Measurements from ENCODE around the gene TBC1D5.

- TF ChIP-seq, protein P1, sequence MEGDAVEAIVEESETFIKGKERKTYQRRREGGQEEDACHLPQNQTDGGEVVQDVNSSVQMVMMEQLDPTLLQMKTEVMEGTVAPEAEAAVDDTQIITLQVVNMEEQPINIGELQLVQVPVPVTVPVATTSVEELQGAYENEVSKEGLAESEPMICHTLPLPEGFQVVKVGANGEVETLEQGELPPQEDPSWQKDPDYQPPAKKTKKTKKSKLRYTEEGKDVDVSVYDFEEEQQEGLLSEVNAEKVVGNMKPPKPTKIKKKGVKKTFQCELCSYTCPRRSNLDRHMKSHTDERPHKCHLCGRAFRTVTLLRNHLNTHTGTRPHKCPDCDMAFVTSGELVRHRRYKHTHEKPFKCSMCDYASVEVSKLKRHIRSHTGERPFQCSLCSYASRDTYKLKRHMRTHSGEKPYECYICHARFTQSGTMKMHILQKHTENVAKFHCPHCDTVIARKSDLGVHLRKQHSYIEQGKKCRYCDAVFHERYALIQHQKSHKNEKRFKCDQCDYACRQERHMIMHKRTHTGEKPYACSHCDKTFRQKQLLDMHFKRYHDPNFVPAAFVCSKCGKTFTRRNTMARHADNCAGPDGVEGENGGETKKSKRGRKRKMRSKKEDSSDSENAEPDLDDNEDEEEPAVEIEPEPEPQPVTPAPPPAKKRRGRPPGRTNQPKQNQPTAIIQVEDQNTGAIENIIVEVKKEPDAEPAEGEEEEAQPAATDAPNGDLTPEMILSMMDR (IDR thresholded peaks at IDR 0.05) = no peak
- TF ChIP-seq POLR2AphosphoS5 (IDR thresholded peaks at IDR 0.05; ENCODE audit: low read depth, low read length) = no peak
These were observed 576.1 kb downstream of the TBC1D5 start for GRCh38 chr3:17166369-17166768.

Measured in Panc1 (cell line).